Motor neuron (in vitro differentiated cells): ENCODE results near the gene SPIRE1. TPM values are rescaled to one million over a fixed set of nuclear protein-coding genes. Genes with fewer than 3 reads are reported as not detected.
"Not testable (repeated sequence)": the region's sequence is repeated elsewhere in the genome, so short reads cannot be mapped to it uniquely, and the experiment has no call there.

Source experiments
- ATAC-seq, 8 experiments: fragments of 200-7000 bp; cut with Tn5 transposase; replicated peaks in 6 of 8; 2 replicates each; pipeline ENCODE4 v1.8.0; 2021; ENCODE audit warnings: mild to moderate bottlenecking in 8 of 8, moderate library complexity in 8 of 8
- H3K27ac ChIP-seq, 2 donors: fragments of 250-450 bp; sonication (Bioruptor Pico); 2 replicates each; pipeline ENCODE4 v1.9.0; 2021; ENCODE audit warnings: antibody characterized with exemption in 2 of 2, mild to moderate bottlenecking in 2 of 2, moderate library complexity in 1 of 2
- H3K4me1 ChIP-seq, 2 donors: fragments of 250-450 bp; sonication (Bioruptor Pico); replicated peaks in 1 of 2; 2 replicates each; pipeline ENCODE4 v1.6.1; 2021; ENCODE audit warnings: antibody characterized with exemption in 2 of 2, mild to moderate bottlenecking in 2 of 2, moderate library complexity in 1 of 2
- H3K4me3 ChIP-seq, 5 donors: fragments of 250-450 bp; sonication (Bioruptor Pico); 2 replicates each; pipeline ENCODE4 v1.9.0; 2021; ENCODE audit warnings: antibody characterized with exemption in 5 of 5, mild to moderate bottlenecking in 5 of 5, moderate library complexity in 4 of 5
- WGBS, 10 experiments: fragments of 450-650 bp; shearing (Covaris generic); methylation state at CpG; one replicate each; pipeline ENCODE4 v1.0.0; 2022; 5-methylcytosine and 5-hydroxymethylcytosine counted together
- in situ Hi-C, 9 experiments: fragments of 400-800 bp; cut with MboI; loops; one replicate each; pipeline ENCODE4 v1.15.0; 2021; ENCODE audit warnings: low sequenced_read_pairs in 9 of 9, low pct_unique_long_range_greater_than_20kb in 2 of 9; ENCODE audit not compliant: unreplicated experiment in 9 of 9
- total RNA-seq, 8 experiments: library from RNA; unstranded; fragments of 300-600 nt; gene quantifications; 2 replicates each; pipeline versions ENCODE4 v1.2.3 to v1.2.4, GENCODE V29; 2022

Gene SPIRE1
- total RNA-seq, 8 experiments from 2014 or later = 10.2 to 46.3 (median 21.0) TPM

- in situ Hi-C loops = loop anchor here in 6 of 9 experiments (25.0 kb wide), 1 partner anchor 281 kb away; the partner anchor contains the start of gene AFG3L2 (in 6 of the 6)
- Histone ChIP-seq H3K4me3 (no peak overlapping the region), H3K4me1 (no peaks in the 10 kb centered on the region), H3K27ac (no peak overlapping the region)
- WGBS, 10 experiments = 79 to 100% (median 95%) methylated on average over 1 to 5 of the region's 5 CpGs; no CpG with 5 or more reads in 3 of the 10 experiments
- ATAC-seq = no peak
Measured at GRCh38 chr18:12668041-12668440, 10.1 kb upstream of the SPIRE1 start.

GRCh38 chr18:12659904-12660605, 2.1 kb upstream of the SPIRE1 start:
- no peak overlapping the region for H3K27ac ChIP-seq
- in situ Hi-C loops = loop anchor here (10.0 to 25.0 kb wide), 3 partner anchors 255 to 275 kb away; partner anchors contain the start of genes AFG3L2 (in 6 of the 9) and PRELID3A (in 2 of the 9)
- WGBS, 10 experiments = 57 to 88% (median 78%) methylated on average over 3 to 9 of the region's 9 CpGs; no CpG with 5 or more reads in 2 of the 10 experiments
- no peak for ATAC-seq
- no peak overlapping the region for H3K4me3 ChIP-seq
- peaks cover 10 to 12% of the 10 kb centered on the region in 2 donors for H3K4me1 ChIP-seq

DNA sequence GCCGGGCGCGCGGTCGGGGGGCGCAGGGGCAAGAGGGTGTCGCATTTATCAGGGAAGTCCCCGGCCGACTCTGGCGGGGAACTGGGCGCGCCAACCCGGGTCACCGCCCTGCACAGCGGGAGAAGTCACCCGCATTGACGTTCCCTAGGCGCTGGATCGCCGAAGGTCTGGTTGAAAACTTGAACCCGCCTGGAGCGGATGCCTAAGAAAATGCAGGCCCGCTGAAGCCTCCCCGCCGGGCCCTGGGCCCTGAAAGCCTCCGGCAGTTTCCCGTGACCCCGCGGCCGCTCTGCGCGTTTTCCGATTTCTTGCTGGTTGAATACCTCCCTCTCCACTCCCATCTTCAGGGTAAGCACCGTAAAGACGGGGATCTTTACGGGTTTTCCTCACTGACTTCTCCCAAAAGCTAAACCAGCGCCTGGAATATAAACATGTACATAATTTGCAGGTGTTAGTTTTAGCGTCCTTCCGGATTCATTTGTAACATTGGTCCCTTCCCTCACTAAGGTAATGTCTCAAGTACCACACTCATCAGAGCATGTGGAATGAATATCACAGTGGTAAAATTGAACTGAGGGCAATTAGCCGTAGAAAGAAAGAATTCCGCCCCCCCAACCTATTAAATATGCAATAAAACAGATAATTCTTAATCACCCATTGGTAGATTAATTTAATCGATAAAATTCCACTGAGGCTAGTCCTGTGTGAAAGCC, 675 bp upstream of the SPIRE1 start:
- peak overlapping the region; percentile 88 to 89 for H3K27ac ChIP-seq
- WGBS, 10 experiments = 4 to 80% (median 29%) methylated on average over 2 to 18 of the region's 42 CpGs; no CpG with 5 or more reads in 1 of the 10 experiments
- peak in 2 of 8 experiments; percentile 11 to 29 for ATAC-seq
- H3K4me3 ChIP-seq = peak overlapping the region; percentile 69 to 91 (median 82)
- H3K4me1 ChIP-seq = peaks cover 10 to 12% of the 10 kb centered on the region in 2 donors
- in situ Hi-C loops = loop anchor here (10.0 to 25.0 kb wide), 3 partner anchors 254 to 274 kb away; partner anchors contain the start of genes AFG3L2 (in 6 of the 9) and PRELID3A (in 2 of the 9)

DNA sequence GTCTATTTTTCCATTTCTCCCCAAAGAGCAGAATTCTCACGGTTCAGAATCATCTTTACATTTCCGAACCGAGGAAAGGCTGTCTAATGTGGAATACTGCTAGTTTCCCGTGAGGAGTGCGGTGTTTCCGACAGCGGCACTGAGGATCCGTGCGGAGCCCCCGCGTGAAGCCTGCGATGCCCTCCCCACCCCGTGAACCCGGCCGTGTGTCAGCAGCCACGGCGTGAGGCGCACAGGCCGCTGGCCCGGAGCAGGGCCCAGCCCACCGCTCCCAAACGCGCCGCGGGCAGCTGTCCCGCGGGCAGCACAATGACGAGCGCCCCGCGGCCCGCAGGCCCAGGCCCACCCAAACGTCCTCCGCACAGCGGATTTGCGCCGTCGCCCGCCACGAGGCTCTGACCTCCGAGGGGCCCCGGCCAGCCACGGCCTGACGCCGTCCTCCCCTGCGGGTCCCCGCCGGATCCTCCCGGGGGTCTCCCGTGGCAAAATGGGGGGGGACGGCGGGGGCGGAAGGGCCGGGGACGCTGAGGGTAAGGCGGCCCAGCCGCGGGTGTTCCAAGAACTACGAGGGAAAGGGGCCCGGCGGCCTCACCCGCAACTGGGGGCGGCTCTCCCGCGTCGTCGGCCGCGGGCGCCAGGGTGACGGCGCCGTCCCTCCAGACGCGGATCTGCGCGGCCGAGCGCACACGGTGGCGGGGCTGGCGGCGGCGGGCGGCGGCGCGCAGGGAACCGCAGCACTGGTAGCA, 796 bp downstream of the SPIRE1 start:
- Histone ChIP-seq H3K27ac (peak overlapping the region; percentile 88 to 89), H3K4me1 (peaks cover 20 to 22% of the 10 kb centered on the region in 2 donors), H3K4me3 (peak overlapping the region; percentile 69 to 91 (median 82))
- ATAC-seq = peak; percentile 50 to 77 (median 58)
- 0 to 10% (median 0%) methylated on average over 1 to 12 of the region's 89 CpGs; no CpG with 5 or more reads in 3 of the 10 experiments for WGBS, 10 experiments
- in situ Hi-C loops = loop anchor here (10.0 to 25.0 kb wide), 3 partner anchors 252 to 272 kb away; partner anchors contain the start of genes AFG3L2 (in 6 of the 9) and PRELID3A (in 2 of the 9)

DNA sequence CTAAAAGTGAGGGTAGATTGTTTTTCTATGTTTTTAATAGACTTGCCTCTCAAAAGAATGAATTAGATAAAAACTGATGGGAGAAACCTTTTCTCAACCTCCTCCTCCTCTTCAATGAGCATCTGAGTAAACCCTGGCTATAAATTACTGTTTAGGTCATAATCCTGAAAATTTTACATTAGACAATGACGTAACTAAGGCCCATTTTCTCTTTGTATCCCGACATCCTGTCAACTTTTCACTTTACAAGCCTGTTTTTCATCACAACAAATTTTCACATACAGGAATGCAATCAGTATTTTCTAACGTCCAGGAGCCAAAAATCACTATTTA, 1.3 kb downstream of the SPIRE1 start:
- Histone ChIP-seq H3K4me3 (peak overlapping the region; percentile 69 to 91 (median 82)), H3K4me1 (peaks cover 20 to 27% of the 10 kb centered on the region in 2 donors), H3K27ac (peak overlapping the region; percentile 88 to 89)
- in situ Hi-C loops = loop anchor here (10.0 to 25.0 kb wide), 3 partner anchors 252 to 272 kb away; partner anchors contain the start of genes AFG3L2 (in 6 of the 9) and PRELID3A (in 2 of the 9)
- no peak for ATAC-seq
- 0 to 6% (median 0%) methylated on average over 1 to 3 of the region's 3 CpGs; no CpG with 5 or more reads in 1 of the 10 experiments for WGBS, 10 experiments

DNA sequence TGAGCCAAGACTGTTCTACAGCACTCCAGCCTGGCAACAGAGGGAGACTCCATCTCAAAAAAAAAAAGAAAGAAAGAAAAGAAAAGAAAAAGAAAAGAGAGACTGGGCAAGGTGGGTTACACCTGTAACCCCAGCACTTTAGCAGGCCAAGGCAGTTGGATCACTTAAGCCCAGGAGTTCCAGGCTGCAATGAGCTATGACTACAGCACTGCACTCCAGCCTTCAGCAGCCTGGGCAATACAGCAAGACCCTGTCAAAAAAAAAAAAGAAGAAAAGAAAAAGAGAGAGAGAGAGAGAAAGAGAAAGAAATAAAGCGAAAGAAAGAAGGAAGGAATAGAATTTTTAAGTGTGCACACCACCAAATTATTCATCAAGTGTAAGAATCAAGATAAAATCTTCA, 2.9 kb downstream of the SPIRE1 start:
- no peak overlapping the region for H3K4me3 ChIP-seq
- in situ Hi-C loops = loop anchor here (10.0 to 25.0 kb wide), 3 partner anchors 250 to 270 kb away; partner anchors contain the start of genes AFG3L2 (in 6 of the 9) and PRELID3A (in 2 of the 9)
- WGBS, 10 experiments = 67 to 100% (median 92%) methylated on average over 1 of the region's 1 CpG; no CpG with 5 or more reads in 1 of the 10 experiments
- ATAC-seq = no peak
- peaks cover 20 to 26% of the 10 kb centered on the region in 2 donors for H3K4me1 ChIP-seq
- no peak overlapping the region for H3K27ac ChIP-seq

GRCh38 chr18:12652861-12653401, 5.0 kb downstream of the SPIRE1 start:
- ATAC-seq = peak in 2 of 8 experiments; percentile 14 to 15
- no peak overlapping the region for H3K27ac ChIP-seq
- in situ Hi-C loops = loop anchor here (10.0 to 25.0 kb wide), 3 partner anchors 248 to 268 kb away; partner anchors contain the start of genes AFG3L2 (in 6 of the 9) and PRELID3A (in 2 of the 9)
- no peak overlapping the region for H3K4me3 ChIP-seq
- peaks cover 10 to 26% of the 10 kb centered on the region in 2 donors for H3K4me1 ChIP-seq
- WGBS, 10 experiments = 0 to 80% (median 35%) methylated on average over 1 to 3 of the region's 3 CpGs; no CpG with 5 or more reads in 1 of the 10 experiments

- Histone ChIP-seq H3K4me3 (no peak overlapping the region), H3K27ac (no peak overlapping the region), H3K4me1 (peaks cover 10 to 26% of the 10 kb centered on the region in 2 donors)
- ATAC-seq = no peak
- in situ Hi-C loops = loop anchor here (10.0 to 25.0 kb wide), 3 partner anchors 247 to 267 kb away; partner anchors contain the start of genes AFG3L2 (in 6 of the 9) and PRELID3A (in 2 of the 9)
- 0 to 72% (median 33%) methylated on average over 2 to 4 of the region's 4 CpGs; no CpG with 5 or more reads in 2 of the 10 experiments for WGBS, 10 experiments
Measured at GRCh38 chr18:12651651-12652050, 6.3 kb downstream of the SPIRE1 start.

GRCh38 chr18:12647773-12648172, 10.1 kb downstream of the SPIRE1 start:
- Histone ChIP-seq H3K4me1 (peaks cover 9 to 15% of the 10 kb centered on the region in 2 donors), H3K27ac (no peak overlapping the region), H3K4me3 (no peak overlapping the region)
- 35 to 100% (median 90%) methylated on average over 1 to 3 of the region's 3 CpGs; no CpG with 5 or more reads in 1 of the 10 experiments for WGBS, 10 experiments
- no peak for ATAC-seq
- in situ Hi-C loops = no loop called here

DNA sequence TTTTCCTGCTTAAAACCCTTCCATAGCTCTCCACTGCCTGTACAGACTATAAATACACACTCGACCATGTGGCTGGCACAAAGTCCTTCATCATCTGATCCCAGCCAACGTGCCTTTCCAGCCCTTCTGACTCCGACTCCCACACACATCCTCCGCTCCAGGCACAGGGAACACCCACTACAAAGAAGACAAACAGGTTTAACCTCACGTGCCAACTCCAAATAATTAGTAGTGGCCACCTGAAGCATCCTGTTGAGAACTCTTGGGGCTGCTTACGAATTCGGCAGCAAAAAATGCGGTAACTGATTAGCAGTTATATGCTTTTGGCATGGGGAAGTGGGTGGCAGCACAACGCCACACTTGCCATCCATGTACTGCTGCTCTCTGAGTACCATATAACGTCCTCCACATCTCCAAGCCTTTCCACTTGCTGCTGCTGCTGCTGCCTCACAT, 12.1 kb downstream of the SPIRE1 start:
- in situ Hi-C loops = no loop called here
- Histone ChIP-seq H3K27ac (no peak overlapping the region), H3K4me1 (peaks cover 3 to 4% of the 10 kb centered on the region in 2 donors), H3K4me3 (no peak overlapping the region)
- WGBS, 10 experiments = 0 to 90% (median 48%) methylated on average over 1 to 7 of the region's 10 CpGs
- peak in 7 of 8 experiments; percentile 42 to 92 (median 54) for ATAC-seq

DNA sequence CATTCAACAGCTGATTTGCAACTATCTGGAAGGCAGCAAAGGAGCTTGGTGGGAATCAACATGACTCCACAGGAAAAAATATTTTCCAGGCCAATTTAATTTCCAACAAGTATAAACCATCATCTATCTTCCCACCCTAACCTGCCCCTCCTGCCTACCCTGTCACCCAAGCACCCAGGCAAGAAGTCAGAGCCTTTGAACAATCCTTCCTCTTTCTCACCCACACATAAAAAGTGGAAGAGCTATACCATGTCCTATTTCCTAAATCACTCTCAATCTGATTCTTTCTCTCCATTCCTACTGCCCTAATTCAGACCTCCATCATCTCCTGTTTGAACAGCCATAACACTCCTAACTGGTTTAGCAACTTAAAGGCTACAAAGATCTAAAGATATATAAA, 12.7 kb downstream of the SPIRE1 start:
- no peak overlapping the region for H3K27ac ChIP-seq
- in situ Hi-C loops = no loop called here
- H3K4me1 ChIP-seq = peaks cover 3 to 4% of the 10 kb centered on the region in 2 donors
- no peak overlapping the region for H3K4me3 ChIP-seq
- ATAC-seq = no peak

GRCh38 chr18:12643756-12644155, 14.2 kb downstream of the SPIRE1 start:
- H3K4me1 ChIP-seq, H3K27ac ChIP-seq, ATAC-seq, in situ Hi-C loops, H3K4me3 ChIP-seq: not testable (repeated sequence)
- WGBS, 10 experiments = 60 to 100% (median 100%) methylated on average over 1 to 5 of the region's 5 CpGs
